ENCODE data around the gene BRD1. TPM values are rescaled to one million over a fixed set of nuclear protein-coding genes. Genes with fewer than 3 reads are reported as not detected.

The BRD1 gene
- total RNA-seq, 2 donors from 2014 or later, result 32.1 to 61.5 TPM

DNA sequence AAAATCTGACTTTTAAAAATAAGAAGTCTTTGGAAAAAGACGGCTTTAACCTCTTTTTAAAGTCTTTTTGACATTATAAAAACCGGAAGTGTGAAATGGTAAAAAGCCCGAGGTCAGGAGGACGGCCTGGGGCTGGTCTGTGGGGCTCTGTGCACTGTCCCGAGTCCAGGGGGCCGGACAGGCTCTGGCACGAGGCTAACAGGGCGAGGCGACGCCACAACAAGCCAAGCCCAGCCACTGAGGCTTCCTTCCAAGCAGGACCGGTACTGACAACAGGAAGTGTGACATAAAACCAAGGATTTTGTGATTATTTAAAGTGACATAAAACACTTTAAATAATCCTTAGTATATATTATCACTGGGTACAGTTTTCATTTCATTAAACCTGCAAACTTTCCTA is 39.2 kb downstream of the BRD1 start:
- ATAC-seq (ENCODE audit: insufficient number of reproducible peaks, low FRiP score, low read depth) (no peak), DNase-seq (ENCODE audit: low spot score) (no peak)
- Histone ChIP-seq H3K4me3 (no peak overlapping the region), H3K27ac (peak overlapping the region in 1 of 2 donors; percentile 22), H3K9me3 (no peaks in the 10 kb centered on the region), H3K27me3 (replicated peaks; ENCODE audit: insufficient read depth) (no peaks in the 10 kb centered on the region), H3K4me1 (ENCODE audit: control insufficient read depth in 1 of 2, low read depth in 2 of 2) (peaks cover 30 to 41% of the 10 kb centered on the region in 2 donors), H3K36me3 (peaks cover 50% of the 10 kb centered on the region)
- TF ChIP-seq, protein P1, sequence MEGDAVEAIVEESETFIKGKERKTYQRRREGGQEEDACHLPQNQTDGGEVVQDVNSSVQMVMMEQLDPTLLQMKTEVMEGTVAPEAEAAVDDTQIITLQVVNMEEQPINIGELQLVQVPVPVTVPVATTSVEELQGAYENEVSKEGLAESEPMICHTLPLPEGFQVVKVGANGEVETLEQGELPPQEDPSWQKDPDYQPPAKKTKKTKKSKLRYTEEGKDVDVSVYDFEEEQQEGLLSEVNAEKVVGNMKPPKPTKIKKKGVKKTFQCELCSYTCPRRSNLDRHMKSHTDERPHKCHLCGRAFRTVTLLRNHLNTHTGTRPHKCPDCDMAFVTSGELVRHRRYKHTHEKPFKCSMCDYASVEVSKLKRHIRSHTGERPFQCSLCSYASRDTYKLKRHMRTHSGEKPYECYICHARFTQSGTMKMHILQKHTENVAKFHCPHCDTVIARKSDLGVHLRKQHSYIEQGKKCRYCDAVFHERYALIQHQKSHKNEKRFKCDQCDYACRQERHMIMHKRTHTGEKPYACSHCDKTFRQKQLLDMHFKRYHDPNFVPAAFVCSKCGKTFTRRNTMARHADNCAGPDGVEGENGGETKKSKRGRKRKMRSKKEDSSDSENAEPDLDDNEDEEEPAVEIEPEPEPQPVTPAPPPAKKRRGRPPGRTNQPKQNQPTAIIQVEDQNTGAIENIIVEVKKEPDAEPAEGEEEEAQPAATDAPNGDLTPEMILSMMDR (IDR thresholded peaks at IDR 0.05), result no peak

DNA sequence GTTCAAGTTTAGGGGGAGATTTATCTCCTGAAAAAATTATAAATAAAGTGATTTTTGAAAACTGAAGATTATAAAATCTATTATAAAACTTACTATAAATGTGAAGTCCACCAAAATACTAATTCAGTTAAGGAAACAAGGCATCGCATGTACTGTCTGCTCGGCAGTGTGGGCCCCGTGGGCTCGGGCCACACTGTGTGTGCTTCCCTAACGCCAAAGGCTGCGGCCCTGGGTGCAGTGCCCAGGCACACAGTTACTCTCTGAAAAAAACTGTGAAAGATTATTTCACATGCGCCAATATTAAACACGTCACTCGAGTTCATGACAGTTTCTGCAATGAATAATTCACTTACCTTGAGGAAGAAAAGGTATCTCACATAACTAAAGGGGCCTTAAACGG is 39.8 kb downstream of the BRD1 start:
- H3K4me3 ChIP-seq, result no peak overlapping the region
- H3K9me3 ChIP-seq, result no peaks in the 10 kb centered on the region
- DNase-seq (ENCODE audit: low spot score), result no peak
- no peak for ATAC-seq (ENCODE audit: insufficient number of reproducible peaks, low FRiP score, low read depth)
- H3K36me3 ChIP-seq, result peaks cover 56% of the 10 kb centered on the region
- no peaks in the 10 kb centered on the region for H3K27me3 ChIP-seq (replicated peaks; ENCODE audit: insufficient read depth)
- TF ChIP-seq, protein P1 (IDR thresholded peaks at IDR 0.05), result no peak
- peaks cover 24 to 34% of the 10 kb centered on the region in 2 donors for H3K4me1 ChIP-seq (ENCODE audit: control insufficient read depth in 1 of 2, low read depth in 2 of 2)
- peak overlapping the region in 1 of 2 donors; percentile 22 for H3K27ac ChIP-seq

DNA sequence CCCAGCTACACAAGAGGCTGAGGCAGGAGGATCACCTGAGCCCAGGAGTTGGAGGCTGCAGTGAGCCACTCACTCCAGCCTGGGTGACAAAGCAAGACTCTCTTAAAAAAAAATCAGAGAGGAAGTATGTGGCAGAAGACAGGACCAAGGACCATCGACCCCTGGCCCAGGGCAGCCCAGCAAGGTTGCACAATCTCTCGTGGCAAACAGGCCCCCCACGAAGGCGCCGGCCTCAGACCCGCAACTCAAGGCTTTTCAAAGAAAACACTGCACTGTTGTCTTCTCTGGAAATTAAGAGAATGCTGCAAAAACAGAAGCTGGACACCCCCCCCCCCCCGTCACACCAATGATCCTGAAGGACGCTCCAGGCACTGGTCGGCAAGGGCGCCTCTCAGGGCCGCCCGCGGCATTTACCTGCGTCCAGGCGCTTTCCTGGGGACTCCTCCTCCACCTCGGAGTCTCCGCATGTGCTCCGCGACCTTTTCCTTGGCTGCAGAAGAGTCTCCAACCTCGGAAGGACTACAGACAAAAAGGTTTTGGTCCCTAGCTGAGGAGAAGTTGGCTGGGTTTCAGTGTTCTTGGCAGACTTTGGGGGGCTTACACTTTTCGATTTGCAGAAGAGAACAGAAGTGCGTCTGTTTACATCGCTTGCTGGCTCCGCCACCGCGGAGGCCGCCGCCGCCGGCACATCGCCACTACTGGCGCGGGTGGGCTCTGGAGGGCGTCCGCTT is 40.5 kb downstream of the BRD1 start:
- no peak overlapping the region for H3K4me3 ChIP-seq
- H3K27ac ChIP-seq, result no peak overlapping the region
- H3K36me3 ChIP-seq, result peaks cover 51% of the 10 kb centered on the region
- no peaks in the 10 kb centered on the region for H3K9me3 ChIP-seq
- DNase-seq (ENCODE audit: low spot score) (no peak), ATAC-seq (ENCODE audit: insufficient number of reproducible peaks, low FRiP score, low read depth) (no peak)
- no peaks in the 10 kb centered on the region for H3K27me3 ChIP-seq (replicated peaks; ENCODE audit: insufficient read depth)
- H3K4me1 ChIP-seq (ENCODE audit: control insufficient read depth in 1 of 2, low read depth in 2 of 2), result peaks cover 22 to 27% of the 10 kb centered on the region in 2 donors
- TF ChIP-seq, protein P1 (IDR thresholded peaks at IDR 0.05), result no peak

DNA sequence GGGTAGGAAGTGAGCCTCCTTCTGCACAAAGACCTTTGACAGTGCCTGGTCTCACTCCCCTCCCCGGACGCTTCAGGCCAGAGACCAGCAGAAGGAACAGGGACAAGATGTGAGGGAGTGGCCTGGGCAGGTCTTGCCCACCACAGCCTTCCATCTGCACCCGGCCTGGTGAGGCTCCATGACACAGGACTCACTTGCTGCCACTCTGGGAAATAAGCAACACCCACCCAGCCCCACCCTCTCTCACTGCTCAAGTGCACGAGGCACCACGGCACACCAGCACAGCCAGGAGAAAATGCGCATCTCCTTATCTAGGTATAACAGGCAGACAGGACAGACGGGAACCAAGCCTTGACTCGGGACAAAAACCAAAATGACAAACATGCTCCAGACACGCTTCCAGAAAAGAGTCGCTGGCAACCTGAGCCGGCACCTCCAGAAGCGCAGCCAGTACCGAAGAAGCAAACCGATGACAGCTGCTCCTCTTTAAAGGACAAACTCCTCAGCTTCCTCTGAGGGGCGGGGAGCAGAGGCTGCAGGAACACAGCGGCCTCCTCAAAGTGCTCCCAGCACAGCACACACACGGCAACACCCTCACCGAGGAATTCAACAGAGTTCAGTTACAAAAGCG is 41.7 kb downstream of the BRD1 start:
- Histone ChIP-seq H3K27ac (no peak overlapping the region), H3K4me3 (no peak overlapping the region), H3K27me3 (replicated peaks; ENCODE audit: insufficient read depth) (no peaks in the 10 kb centered on the region), H3K36me3 (peaks cover 54% of the 10 kb centered on the region), H3K4me1 (ENCODE audit: control insufficient read depth in 1 of 2, low read depth in 2 of 2) (peaks cover 22 to 27% of the 10 kb centered on the region in 2 donors), H3K9me3 (no peaks in the 10 kb centered on the region)
- ATAC-seq (ENCODE audit: insufficient number of reproducible peaks, low FRiP score, low read depth) (no peak), DNase-seq (ENCODE audit: low spot score) (no peak)
- TF ChIP-seq, protein P1 (IDR thresholded peaks at IDR 0.05), result no peak

DNA sequence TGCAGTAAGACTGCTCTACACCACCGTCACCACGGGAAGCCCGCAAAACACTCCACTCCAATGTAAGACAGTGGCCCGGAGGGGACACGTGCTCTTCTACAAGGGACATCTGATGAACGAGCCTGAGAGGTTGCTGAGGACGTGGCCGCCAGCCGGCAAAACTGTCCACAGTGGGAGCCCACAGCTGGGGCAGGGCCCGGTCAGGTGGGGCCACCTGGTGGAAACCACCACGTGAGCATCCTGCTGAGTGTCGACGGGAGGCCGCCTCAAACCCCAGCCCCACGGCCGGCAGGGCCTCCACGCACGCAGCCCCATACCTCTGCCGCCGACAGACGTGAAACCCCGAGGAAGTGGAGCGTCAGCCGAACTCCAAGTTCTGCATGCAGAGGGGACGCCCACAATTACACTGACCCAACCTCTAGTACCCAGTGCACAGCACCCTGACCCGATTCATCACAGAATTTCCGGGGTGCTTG is 42.6 kb downstream of the BRD1 start:
- Histone ChIP-seq H3K27ac (no peak overlapping the region), H3K4me1 (ENCODE audit: control insufficient read depth in 1 of 2, low read depth in 2 of 2) (peaks cover 20 to 21% of the 10 kb centered on the region in 2 donors), H3K4me3 (no peak overlapping the region), H3K36me3 (peaks cover 54% of the 10 kb centered on the region), H3K9me3 (no peaks in the 10 kb centered on the region), H3K27me3 (replicated peaks; ENCODE audit: insufficient read depth) (no peaks in the 10 kb centered on the region)
- TF ChIP-seq, protein P1 (IDR thresholded peaks at IDR 0.05), result no peak
- ATAC-seq (ENCODE audit: insufficient number of reproducible peaks, low FRiP score, low read depth) (no peak), DNase-seq (ENCODE audit: low spot score) (no peak)
